GM19025 (cell line): ENCODE data around the gene IPO4.

Source experiments
- ATAC-seq: cut with Tn5 transposase; IDR thresholded peaks from one replicate; pipeline ENCODE4 v1.9.1; 2021; ENCODE audit warnings: mild to moderate bottlenecking, low read depth, moderate library complexity; ENCODE audit not compliant: unreplicated experiment

Gene IPO4

GRCh38 chr14:24150061-24150460 lies 38.6 kb downstream of the IPO4 start:
- no peak for ATAC-seq

GRCh38 chr14:24149302-24149969 lies 39.2 kb downstream of the IPO4 start:
- no peak for ATAC-seq

- no peak for ATAC-seq
Observed at GRCh38 chr14:24147761-24148428, 40.7 kb downstream of the IPO4 start.

GRCh38 chr14:24146978-24147760 lies 41.4 kb downstream of the IPO4 start, which contains the start of gene RNF31:
TSS of gene RNF31 (plus strand) at chr14:24147498. CDS start at chr14:24147699, 201 bp downstream.
- peak; percentile 77 for ATAC-seq

- ATAC-seq, result peak; percentile 49
Observed at GRCh38 chr14:24146453-24146977, 42.1 kb downstream of the IPO4 start, which contains the start of gene PSME2. TSS of gene PSME2 (minus strand) at chr14:24146610. CDS start at chr14:24146581, 29 bp downstream.

GRCh38 chr14:24145690-24146452 lies 42.7 kb downstream of the IPO4 start:
- no peak for ATAC-seq

GRCh38 chr14:24145219-24145618 lies 43.4 kb downstream of the IPO4 start:
- ATAC-seq, result no peak

- no peak for ATAC-seq
Observed at GRCh38 chr14:24144451-24144850, 44.2 kb downstream of the IPO4 start.

GRCh38 chr14:24143511-24143910 lies 45.1 kb downstream of the IPO4 start:
- ATAC-seq, result no peak

- peak; percentile 90 for ATAC-seq
Observed at GRCh38 chr14:24141097-24141880, 47.3 kb downstream of the IPO4 start, which contains the start of gene EMC9. TSS of gene EMC9 (minus strand) at chr14:24141591. CDS start at chr14:24141304, 287 bp downstream.

GRCh38 chr14:24139272-24139934 lies 49.2 kb downstream of the IPO4 start:
- no peak for ATAC-seq

GRCh38 chr14:24138396-24139271 lies 50.0 kb downstream of the IPO4 start:
- no peak for ATAC-seq

GRCh38 chr14:24137529-24138395 lies 50.9 kb downstream of the IPO4 start:
- ATAC-seq, result no peak

GRCh38 chr14:24136684-24137528 lies 51.7 kb downstream of the IPO4 start:
- ATAC-seq, result no peak

- ATAC-seq, result peak; percentile 86
Observed at GRCh38 chr14:24135834-24136683, 52.6 kb downstream of the IPO4 start, which contains the start of gene PSME1. TSS of gene PSME1 (plus strand) at chr14:24136194. CDS start at chr14:24136263, 69 bp downstream.
